ENCODE results near the gene CPA4. TPM values are rescaled to one million over a fixed set of nuclear protein-coding genes. Genes with fewer than 3 reads are reported as not detected.

Gene CPA4
- total RNA-seq, 1 donor from 2014 or later = not detected

- no peak overlapping the region for H3K27ac ChIP-seq
- peaks cover 16% of the 10 kb centered on the region for H3K27me3 ChIP-seq
- ATAC-seq (no peak), DNase-seq (no peak)
- TF ChIP-seq, protein P1, sequence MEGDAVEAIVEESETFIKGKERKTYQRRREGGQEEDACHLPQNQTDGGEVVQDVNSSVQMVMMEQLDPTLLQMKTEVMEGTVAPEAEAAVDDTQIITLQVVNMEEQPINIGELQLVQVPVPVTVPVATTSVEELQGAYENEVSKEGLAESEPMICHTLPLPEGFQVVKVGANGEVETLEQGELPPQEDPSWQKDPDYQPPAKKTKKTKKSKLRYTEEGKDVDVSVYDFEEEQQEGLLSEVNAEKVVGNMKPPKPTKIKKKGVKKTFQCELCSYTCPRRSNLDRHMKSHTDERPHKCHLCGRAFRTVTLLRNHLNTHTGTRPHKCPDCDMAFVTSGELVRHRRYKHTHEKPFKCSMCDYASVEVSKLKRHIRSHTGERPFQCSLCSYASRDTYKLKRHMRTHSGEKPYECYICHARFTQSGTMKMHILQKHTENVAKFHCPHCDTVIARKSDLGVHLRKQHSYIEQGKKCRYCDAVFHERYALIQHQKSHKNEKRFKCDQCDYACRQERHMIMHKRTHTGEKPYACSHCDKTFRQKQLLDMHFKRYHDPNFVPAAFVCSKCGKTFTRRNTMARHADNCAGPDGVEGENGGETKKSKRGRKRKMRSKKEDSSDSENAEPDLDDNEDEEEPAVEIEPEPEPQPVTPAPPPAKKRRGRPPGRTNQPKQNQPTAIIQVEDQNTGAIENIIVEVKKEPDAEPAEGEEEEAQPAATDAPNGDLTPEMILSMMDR (IDR thresholded peaks at IDR 0.05) = no peak
- H3K4me3 ChIP-seq = peak overlapping the region; percentile 26
- no peaks in the 10 kb centered on the region for H3K36me3 ChIP-seq
- H3K4me1 ChIP-seq = peaks cover 5% of the 10 kb centered on the region
- no peaks in the 10 kb centered on the region for H3K9me3 ChIP-seq
- intact Hi-C loops (cut with DNase I) = no loop called here
These were observed 19.1 kb upstream of the CPA4 start for GRCh38 chr7:130273933-130274255.

DNA sequence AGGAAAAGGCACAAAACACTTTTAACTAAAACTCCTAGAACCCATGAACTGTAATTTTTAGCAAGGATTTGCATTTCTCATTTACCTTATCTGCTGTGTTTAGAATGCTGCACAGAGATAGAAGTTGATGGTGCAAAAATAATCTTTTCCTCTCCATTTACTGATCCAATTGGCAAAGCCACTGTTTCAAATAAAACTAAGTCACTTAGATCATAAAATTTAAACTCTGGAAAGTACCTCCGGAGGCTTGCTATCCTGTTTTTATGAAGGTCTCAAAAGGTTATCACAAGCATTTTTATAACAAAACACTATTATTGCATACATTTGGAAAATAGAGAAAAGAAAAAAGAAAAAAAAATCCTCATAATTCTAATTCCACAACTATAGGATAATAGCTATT, 18.7 kb upstream of the CPA4 start:
- Histone ChIP-seq H3K36me3 (no peaks in the 10 kb centered on the region), H3K27ac (no peak overlapping the region), H3K4me1 (peaks cover 5% of the 10 kb centered on the region), H3K27me3 (peaks cover 16% of the 10 kb centered on the region), H3K4me3 (no peak overlapping the region), H3K9me3 (no peaks in the 10 kb centered on the region)
- no peak for DNase-seq
- intact Hi-C loops (cut with DNase I) = no loop called here
- TF ChIP-seq, protein P1 (IDR thresholded peaks at IDR 0.05) = no peak
- no peak for ATAC-seq

DNA sequence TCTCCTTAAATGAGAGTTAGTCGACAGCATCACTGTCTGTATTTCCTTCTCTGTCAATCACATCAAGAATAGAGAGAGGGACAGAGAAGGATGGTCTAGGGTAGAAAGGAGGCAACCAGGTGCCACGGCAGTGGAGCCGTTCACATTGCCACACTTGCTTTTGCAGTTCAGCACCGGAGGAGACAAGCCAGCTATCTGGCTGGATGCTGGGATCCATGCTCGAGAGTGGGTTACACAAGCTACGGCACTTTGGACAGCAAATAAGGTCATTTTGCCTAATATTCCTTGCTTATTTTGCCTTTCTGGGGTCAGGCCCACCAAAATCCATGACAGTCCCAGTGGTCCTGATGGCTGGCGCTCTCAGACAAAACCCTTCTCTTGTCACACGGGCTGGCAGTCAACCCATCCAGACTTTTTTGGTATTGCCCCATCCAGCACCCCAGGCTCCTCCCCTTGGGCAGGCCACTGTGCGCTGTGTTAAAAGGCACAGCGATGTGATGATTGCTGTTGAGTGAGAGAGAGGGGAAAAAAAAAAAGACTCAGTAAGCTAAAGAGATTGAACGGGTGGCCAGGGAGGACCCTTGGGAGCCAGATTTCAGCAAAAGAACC, 17.9 kb upstream of the CPA4 start:
- Histone ChIP-seq H3K27me3 (peaks cover 16% of the 10 kb centered on the region), H3K4me3 (no peak overlapping the region), H3K9me3 (no peaks in the 10 kb centered on the region), H3K36me3 (no peaks in the 10 kb centered on the region), H3K4me1 (peaks cover 5% of the 10 kb centered on the region), H3K27ac (no peak overlapping the region)
- DNase-seq = no peak
- TF ChIP-seq, protein P1 (IDR thresholded peaks at IDR 0.05) = no peak
- no peak for ATAC-seq
- intact Hi-C loops (cut with DNase I) = no loop called here

GRCh38 chr7:130275826-130276297, 17.1 kb upstream of the CPA4 start:
- H3K27me3 ChIP-seq = peaks cover 16% of the 10 kb centered on the region
- intact Hi-C loops (cut with DNase I) = no loop called here
- peaks cover 5% of the 10 kb centered on the region for H3K4me1 ChIP-seq
- H3K4me3 ChIP-seq = no peak overlapping the region
- TF ChIP-seq, protein P1 (IDR thresholded peaks at IDR 0.05) = no peak
- H3K9me3 ChIP-seq = no peaks in the 10 kb centered on the region
- ATAC-seq (no peak), DNase-seq (no peak)
- H3K27ac ChIP-seq = no peak overlapping the region
- no peaks in the 10 kb centered on the region for H3K36me3 ChIP-seq

DNA sequence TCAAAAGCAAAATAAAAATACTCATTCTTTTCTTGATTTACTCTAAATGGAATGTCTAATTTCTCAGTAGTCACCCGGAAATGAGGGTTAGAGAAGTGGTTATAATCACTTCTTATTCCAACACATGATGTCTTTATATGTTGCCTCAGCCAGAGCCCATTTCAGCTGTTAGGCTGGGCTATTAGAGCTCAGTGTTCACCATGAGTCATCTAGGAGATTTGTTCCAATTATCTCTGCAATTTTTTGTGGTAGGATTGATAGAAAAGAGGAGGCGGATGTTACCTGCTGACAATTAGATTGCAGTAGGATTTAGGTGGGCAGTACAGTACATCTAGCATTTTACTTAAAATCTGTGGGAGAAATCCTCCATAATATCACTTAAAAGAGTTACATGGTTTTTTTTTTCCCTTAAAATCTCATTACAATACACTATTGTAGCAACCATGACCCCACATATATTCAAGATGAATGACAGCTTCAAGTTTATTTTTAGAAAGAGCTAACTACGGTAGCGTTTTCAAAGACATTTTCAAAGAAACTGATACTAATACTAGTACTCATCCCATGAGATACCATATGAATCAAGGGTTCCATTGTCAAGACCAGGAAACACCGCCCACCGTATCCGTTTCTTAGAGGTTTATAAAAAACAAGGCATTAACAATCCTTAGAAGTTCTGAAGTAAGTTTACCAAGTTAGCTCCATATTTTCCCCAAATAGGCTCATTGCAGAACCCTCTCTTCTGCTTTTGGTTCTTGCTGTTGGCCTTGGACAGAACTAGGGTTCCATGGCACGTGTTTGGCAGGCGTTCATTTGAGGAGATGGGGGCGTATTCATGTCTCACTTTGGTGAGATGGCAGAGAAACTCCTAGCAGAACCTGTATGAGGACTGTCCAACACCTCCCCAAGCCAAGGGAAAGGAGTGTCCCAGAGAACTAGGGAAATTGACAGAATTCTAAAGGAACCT, 15.9 kb upstream of the CPA4 start:
- intact Hi-C loops (cut with DNase I) = no loop called here
- ATAC-seq (no peak), DNase-seq (no peak)
- Histone ChIP-seq H3K27ac (no peak overlapping the region), H3K4me3 (no peak overlapping the region), H3K4me1 (peaks cover 5% of the 10 kb centered on the region), H3K9me3 (no peaks in the 10 kb centered on the region), H3K36me3 (no peaks in the 10 kb centered on the region), H3K27me3 (peaks cover 16% of the 10 kb centered on the region)
- TF ChIP-seq, protein P1 (IDR thresholded peaks at IDR 0.05) = no peak
